HT-29 (cell line): ENCODE data around the gene FUT4. TPM values are rescaled to one million over a fixed set of nuclear protein-coding genes. Genes with fewer than 3 reads are reported as not detected.

ENCODE experiments used
- total RNA-seq: library from RNA; depleted of rRNA; stranded (reverse); fragments of >200 nt; shearing (Covaris generic); gene quantifications from 2 replicates; pipeline ENCODE4 v1.2.3, GENCODE V29; 2014; rRNA removed

FUT4 gene
- total RNA-seq, 1 experiment from 2014 or later = 55.1 TPM

Other genes with a start within 250 kb of the FUT4 start
- not detected in 2 replicates for gene IZUMO1R, start 239.3 kb upstream of the FUT4 start, total RNA-seq
- gene GPR83, start 142.5 kb upstream of the FUT4 start, total RNA-seq = 0.05 TPM in 1 of 2 replicates, not detected in the other
- gene MRE11, start 50.1 kb upstream of the FUT4 start, total RNA-seq = 17.2 and 17.9 TPM in 2 replicates
- gene ANKRD49, start 49.9 kb upstream of the FUT4 start, total RNA-seq = 4.3 and 7.5 TPM in 2 replicates
- gene C11orf97, start 31.5 kb upstream of the FUT4 start, total RNA-seq = not detected in 2 replicates
- gene PIWIL4, start 23.4 kb downstream of the FUT4 start, total RNA-seq = 4.0 and 8.7 TPM in 2 replicates
- gene AMOTL1, start 224.4 kb downstream of the FUT4 start, total RNA-seq = not detected in 2 replicates